ENCODE data around the gene TEP1.

TEP1 gene

GRCh38 chr14:20388159-20388558 lies 25.1 kb downstream of the TEP1 start:
- Histone ChIP-seq H3K27me3 (replicated peaks; ENCODE audit: control insufficient read depth, insufficient read depth, low read length) (no peaks in the 10 kb centered on the region), H3K4me3 (replicated peaks; ENCODE audit: low read depth, low read length) (no peak overlapping the region), H3K36me3 (ENCODE audit: control insufficient read depth, insufficient read depth, low read length) (peaks cover 52% of the 10 kb centered on the region)
- TF ChIP-seq, protein P1, sequence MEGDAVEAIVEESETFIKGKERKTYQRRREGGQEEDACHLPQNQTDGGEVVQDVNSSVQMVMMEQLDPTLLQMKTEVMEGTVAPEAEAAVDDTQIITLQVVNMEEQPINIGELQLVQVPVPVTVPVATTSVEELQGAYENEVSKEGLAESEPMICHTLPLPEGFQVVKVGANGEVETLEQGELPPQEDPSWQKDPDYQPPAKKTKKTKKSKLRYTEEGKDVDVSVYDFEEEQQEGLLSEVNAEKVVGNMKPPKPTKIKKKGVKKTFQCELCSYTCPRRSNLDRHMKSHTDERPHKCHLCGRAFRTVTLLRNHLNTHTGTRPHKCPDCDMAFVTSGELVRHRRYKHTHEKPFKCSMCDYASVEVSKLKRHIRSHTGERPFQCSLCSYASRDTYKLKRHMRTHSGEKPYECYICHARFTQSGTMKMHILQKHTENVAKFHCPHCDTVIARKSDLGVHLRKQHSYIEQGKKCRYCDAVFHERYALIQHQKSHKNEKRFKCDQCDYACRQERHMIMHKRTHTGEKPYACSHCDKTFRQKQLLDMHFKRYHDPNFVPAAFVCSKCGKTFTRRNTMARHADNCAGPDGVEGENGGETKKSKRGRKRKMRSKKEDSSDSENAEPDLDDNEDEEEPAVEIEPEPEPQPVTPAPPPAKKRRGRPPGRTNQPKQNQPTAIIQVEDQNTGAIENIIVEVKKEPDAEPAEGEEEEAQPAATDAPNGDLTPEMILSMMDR (IDR thresholded peaks at IDR 0.05; ENCODE audit: insufficient read depth, low read length, poor library complexity, severe bottlenecking) = no peak
- no peak for DNase-seq (ENCODE audit: extremely low read depth, insufficient read length)

GRCh38 chr14:20387576-20387975 lies 25.7 kb downstream of the TEP1 start:
- no peak overlapping the region for H3K4me3 ChIP-seq (replicated peaks; ENCODE audit: low read depth, low read length)
- TF ChIP-seq, protein P1 (IDR thresholded peaks at IDR 0.05; ENCODE audit: insufficient read depth, low read length, poor library complexity, severe bottlenecking) = no peak
- DNase-seq (ENCODE audit: extremely low read depth, insufficient read length) = no peak
- no peaks in the 10 kb centered on the region for H3K27me3 ChIP-seq (replicated peaks; ENCODE audit: control insufficient read depth, insufficient read depth, low read length)
- H3K36me3 ChIP-seq (ENCODE audit: control insufficient read depth, insufficient read depth, low read length) = peaks cover 57% of the 10 kb centered on the region

GRCh38 chr14:20386276-20386855 lies 26.9 kb downstream of the TEP1 start:
- no peak for DNase-seq (ENCODE audit: extremely low read depth, insufficient read length)
- TF ChIP-seq, protein P1 (IDR thresholded peaks at IDR 0.05; ENCODE audit: insufficient read depth, low read length, poor library complexity, severe bottlenecking) = no peak
- Histone ChIP-seq H3K27me3 (replicated peaks; ENCODE audit: control insufficient read depth, insufficient read depth, low read length) (no peaks in the 10 kb centered on the region), H3K4me3 (replicated peaks; ENCODE audit: low read depth, low read length) (no peak overlapping the region), H3K36me3 (ENCODE audit: control insufficient read depth, insufficient read depth, low read length) (peaks cover 61% of the 10 kb centered on the region)

DNA sequence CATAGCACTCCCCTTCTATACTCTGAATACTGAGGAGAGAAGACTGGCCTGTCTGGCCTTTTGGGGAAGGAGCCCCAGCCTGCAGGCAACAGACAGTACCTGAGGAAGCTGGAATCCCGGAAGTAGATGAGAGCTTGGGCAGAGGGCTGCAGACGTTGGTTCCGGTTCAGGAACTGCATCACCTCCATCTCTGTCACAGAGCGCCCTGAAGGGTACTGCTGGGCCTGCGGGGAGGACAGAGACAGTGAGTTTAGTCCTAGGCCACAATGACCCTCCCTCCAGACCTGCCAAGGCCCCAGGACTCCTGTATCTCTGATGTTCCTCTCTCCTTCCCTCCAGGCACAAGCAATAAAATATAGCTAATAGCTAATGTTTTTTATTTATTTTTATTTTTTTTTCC lies 28.4 kb downstream of the TEP1 start:
- Histone ChIP-seq H3K36me3 (ENCODE audit: control insufficient read depth, insufficient read depth, low read length) (peaks cover 61% of the 10 kb centered on the region), H3K4me3 (replicated peaks; ENCODE audit: low read depth, low read length) (no peak overlapping the region), H3K27me3 (replicated peaks; ENCODE audit: control insufficient read depth, insufficient read depth, low read length) (no peaks in the 10 kb centered on the region)
- TF ChIP-seq, protein P1 (IDR thresholded peaks at IDR 0.05; ENCODE audit: insufficient read depth, low read length, poor library complexity, severe bottlenecking) = no peak
- DNase-seq (ENCODE audit: extremely low read depth, insufficient read length) = no peak

DNA sequence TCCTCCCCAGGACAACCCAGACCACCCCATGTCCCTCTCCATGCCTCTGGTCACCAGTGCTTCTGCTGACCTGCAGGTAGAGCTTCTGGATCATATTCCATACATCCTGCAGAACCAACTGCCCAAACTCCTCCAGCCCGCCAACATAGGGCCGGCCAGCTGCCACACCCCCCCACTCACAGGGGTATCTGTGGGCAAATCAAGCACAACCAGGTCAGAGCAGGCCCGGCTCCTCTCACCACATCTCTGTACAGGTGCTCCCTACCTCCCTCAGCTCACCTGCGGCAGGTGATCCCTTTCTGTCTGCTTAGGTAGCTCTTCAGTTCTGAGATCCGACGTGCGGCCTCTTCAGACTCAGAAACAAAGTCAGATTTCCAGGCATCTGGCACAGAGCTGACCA lies 29.0 kb downstream of the TEP1 start:
- H3K4me3 ChIP-seq (replicated peaks; ENCODE audit: low read depth, low read length) = no peak overlapping the region
- peaks cover 62% of the 10 kb centered on the region for H3K36me3 ChIP-seq (ENCODE audit: control insufficient read depth, insufficient read depth, low read length)
- DNase-seq (ENCODE audit: extremely low read depth, insufficient read length) = no peak
- TF ChIP-seq, protein P1 (IDR thresholded peaks at IDR 0.05; ENCODE audit: insufficient read depth, low read length, poor library complexity, severe bottlenecking) = no peak
- no peaks in the 10 kb centered on the region for H3K27me3 ChIP-seq (replicated peaks; ENCODE audit: control insufficient read depth, insufficient read depth, low read length)

DNA sequence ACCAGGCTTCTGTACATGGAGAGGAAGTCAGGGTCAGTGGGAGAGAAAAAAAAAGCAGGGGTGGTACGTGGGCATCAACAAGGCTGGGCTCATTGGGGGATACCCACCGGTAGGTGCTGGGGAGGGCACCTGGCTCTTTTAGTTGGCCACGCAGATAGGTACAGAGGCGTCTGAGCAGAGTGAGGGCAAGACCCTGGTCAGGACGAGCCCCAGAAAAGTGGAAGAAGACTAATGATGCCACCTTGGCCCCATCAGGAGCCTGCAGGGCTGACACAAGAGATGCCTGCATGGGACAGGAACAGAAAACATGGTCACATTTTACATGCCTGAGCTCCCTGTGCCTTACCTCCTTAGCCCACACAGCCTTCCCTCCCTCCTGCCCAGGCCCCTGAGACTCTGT lies 29.7 kb downstream of the TEP1 start:
- H3K36me3 ChIP-seq (ENCODE audit: control insufficient read depth, insufficient read depth, low read length) = peaks cover 65% of the 10 kb centered on the region
- TF ChIP-seq, protein P1 (IDR thresholded peaks at IDR 0.05; ENCODE audit: insufficient read depth, low read length, poor library complexity, severe bottlenecking) = no peak

More for the DNA sequence above, 29.7 kb downstream of the TEP1 start:
- DNase-seq (ENCODE audit: extremely low read depth, insufficient read length) = no peak
- no peaks in the 10 kb centered on the region for H3K27me3 ChIP-seq (replicated peaks; ENCODE audit: control insufficient read depth, insufficient read depth, low read length)
- H3K4me3 ChIP-seq (replicated peaks; ENCODE audit: low read depth, low read length) = no peak overlapping the region
